Activated CD8-positive, alpha-beta memory T cell treated with anti-CD3 and anti-CD28 coated beads, Interleukin-2, amount 50 U/mL, for 48 hours (primary cell): ENCODE data around the gene SGPL1.

ENCODE experiments used
- DNase-seq: peaks from one replicate; pipeline ENCODE4 v3.0.0-alpha.2; 2020

SGPL1 gene

GRCh38 chr10:70814126-70814525 lies 1.6 kb upstream of the SGPL1 start:
- no peak for DNase-seq

GRCh38 chr10:70816220-70816894 lies 609 bp downstream of the SGPL1 start:
- peak; percentile 77 for DNase-seq

DNA sequence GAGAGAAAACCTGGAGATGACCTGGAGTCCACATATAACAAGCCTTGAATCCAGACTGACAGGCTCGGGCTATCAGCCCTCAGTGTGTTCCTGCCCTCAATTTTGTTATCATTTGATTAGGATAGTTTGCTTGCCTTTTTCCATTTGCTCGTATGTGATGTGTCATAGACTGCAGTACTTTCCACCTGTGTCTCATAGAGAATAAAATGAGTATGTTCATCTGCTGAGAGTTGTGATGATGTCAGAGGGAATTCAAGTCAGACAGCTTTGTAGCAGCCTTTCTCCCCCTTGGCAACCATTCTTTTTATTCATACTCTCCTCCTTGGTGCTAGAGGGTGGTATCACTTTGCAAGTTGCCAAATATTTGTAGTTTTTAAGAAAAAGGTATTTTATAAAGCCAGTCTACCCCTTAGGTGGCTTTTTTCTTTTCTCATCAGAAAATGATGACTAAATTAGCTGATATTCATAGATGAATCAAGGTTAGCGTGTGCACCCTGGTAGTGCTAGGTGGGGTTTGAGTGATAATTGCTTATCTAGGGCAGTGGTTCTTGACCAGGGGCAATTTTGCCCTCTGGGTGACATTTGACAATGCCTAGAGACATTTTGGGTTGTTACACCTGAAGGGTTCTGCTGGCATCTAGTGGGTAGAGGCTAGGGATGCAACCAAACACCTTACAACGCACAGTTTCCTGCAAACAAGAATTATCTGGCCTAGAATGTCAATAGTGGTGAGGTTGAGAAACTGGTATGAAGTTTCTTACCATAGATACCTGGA lies 5.4 kb downstream of the SGPL1 start:
- DNase-seq: no peak

- no peak for DNase-seq
These were observed 6.5 kb downstream of the SGPL1 start for GRCh38 chr10:70822076-70822820.

GRCh38 chr10:70827086-70827757 lies 11.5 kb downstream of the SGPL1 start:
- DNase-seq: no peak

- DNase-seq: no peak
These were observed 13.2 kb downstream of the SGPL1 start for GRCh38 chr10:70828923-70829322.

DNA sequence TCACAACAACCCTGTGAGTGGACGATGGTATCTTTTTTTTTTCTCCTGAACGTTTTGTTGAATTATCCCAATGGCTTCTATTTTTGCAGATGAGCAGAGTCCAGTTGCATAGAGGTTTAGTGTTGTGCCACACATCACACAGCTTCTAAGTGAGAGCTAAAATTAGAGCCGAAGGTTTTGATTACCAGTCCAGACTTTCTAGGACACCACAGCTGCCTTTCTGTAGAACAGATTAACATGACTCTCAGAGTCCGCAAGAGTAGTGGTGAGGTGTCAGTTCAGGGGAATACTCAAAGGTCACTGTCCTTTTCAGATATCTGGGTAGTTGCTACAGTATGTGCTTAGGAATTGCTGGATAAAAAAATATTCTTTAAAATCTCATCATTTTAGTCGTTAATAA lies 13.8 kb downstream of the SGPL1 start:
- no peak for DNase-seq

DNA sequence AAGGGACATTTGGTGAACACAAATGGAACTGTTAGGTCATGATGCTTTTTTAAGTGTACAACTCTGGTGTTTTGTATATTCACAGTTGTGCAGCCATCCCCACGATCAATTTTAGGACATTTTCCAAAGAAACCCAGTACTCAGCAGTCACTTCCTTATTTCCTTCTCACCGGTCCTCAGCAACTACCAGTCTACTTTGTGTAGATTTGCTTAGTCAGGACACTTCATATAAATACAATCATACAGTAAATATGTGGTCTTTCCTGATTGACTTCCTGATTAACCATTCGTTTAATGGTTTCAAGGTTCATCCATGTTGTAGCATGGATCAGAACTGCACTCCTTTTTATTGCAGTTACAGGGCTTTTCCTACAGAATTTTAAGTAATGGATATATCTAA lies 14.4 kb downstream of the SGPL1 start:
- DNase-seq: no peak

GRCh38 chr10:70832221-70832620 lies 16.5 kb downstream of the SGPL1 start:
- DNase-seq: no peak

- no peak for DNase-seq
These were observed 17.2 kb downstream of the SGPL1 start for GRCh38 chr10:70832852-70833528.

DNA sequence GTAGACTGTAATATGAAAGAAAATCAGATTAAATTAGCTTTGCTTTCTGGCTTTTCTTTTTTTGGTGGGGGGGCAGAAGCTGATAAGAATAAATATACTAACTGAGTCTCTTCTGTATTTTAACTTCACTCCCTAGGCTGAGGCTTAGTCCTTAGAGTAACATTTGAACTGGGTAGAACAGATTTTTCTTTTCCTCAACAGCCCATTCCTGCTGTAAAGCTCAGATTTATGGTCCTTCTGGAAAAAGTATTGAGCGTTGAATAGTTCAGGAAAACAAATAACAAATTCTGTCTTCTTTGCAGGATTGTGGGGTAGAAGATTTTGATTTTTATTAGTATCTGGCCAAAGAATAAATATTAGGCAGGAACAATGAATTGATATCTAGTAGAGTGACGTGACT lies 17.9 kb downstream of the SGPL1 start:
- DNase-seq: no peak

- DNase-seq: no peak
These were observed 18.3 kb downstream of the SGPL1 start for GRCh38 chr10:70834021-70834420.

DNA sequence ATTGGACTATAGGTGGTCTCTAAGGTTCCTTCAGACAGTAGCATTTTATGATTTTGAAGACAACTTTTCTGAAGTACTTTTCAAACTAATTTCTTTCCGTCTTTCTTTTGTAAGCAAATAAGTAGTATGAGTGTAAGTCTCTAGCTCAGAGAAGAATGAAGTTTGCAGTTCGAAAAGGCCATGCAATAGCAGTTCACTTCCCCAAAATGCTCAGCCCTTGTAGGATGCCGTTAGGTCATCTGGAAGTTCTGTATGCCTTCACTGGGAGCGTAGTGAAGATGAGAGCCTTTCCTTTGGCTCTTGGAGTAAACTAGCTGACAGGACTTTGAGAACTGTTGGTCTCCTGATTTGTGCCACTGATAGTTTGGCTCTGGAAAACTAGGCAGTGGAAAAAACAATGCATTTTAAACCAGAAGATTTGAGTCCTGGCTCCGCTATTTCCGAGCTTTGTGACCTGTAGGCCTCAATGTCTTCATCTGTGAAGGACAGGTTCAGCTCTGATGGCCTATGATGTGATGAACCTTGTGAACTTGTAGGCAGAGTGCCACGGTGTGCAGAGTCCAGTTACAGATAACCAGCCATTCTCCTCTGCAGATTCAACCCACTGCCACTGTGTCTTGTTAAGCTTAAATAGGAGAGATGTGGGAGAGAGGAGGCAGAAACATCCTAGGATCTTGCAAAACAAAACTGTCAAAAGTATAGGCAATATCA lies 18.8 kb downstream of the SGPL1 start:
- DNase-seq: no peak

- DNase-seq: no peak
These were observed 20.6 kb downstream of the SGPL1 start for GRCh38 chr10:70836319-70836718.

GRCh38 chr10:70837660-70838059 lies 21.9 kb downstream of the SGPL1 start:
- no peak for DNase-seq

GRCh38 chr10:70838270-70838805 lies 22.6 kb downstream of the SGPL1 start:
- no peak for DNase-seq

DNA sequence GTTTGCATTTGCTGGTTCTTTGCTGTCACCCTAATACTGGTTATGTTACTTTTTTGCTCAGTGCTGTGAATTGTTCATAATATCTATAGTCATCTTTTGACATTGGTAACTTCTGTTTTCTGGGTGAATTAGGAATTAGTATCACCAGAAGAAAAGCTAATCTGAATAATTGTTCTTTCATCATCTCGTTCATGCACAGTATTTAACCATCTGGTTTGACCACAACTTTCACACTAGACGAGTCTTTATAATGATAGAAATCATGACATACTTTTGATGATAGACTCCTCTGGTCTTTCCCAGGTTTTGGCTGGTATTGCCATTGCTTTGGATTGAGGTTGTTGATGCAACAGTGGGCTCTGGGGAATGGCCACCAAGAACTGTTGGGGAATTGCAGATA lies 25.1 kb downstream of the SGPL1 start:
- no peak for DNase-seq

DNA sequence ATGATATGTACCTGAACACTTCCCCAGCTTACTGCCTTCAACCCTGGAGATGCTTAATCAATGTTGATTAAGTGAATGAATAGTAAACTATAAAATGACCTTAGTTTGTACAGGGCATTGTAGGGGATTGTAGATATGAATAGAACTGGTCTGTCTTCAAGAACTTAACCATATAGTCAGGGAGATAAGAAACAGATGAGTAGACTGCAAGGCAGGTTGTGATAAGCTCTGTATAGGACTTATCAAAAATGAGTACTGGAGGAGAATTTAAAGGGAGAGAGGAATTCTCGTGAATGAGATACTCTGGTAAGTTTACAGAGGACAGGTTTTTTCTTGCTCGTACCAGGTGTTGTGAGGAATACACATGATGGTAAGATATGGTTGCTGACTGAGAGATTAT lies 27.6 kb downstream of the SGPL1 start:
- no peak for DNase-seq

- DNase-seq: no peak
These were observed 28.2 kb downstream of the SGPL1 start for GRCh38 chr10:70843776-70844489.

DNA sequence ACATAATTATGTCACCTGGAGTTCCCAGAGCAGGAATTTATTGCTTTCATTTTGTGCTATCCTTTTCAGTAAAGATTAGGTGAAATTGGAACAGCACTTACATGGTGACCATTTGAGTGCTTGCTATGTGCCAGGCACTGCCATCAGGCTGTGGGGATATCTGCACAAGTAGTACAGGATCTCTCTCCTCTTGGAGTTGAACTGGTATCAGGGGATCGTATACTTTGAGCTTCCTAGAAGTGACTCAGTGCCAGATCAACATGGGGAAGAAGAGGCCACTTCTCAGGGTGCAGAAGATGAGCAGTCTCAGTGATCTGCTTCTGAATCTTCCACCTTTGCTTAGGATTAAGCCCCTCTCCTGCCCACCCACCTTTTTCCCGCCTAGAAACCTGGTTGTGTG lies 29.5 kb downstream of the SGPL1 start:
- DNase-seq: no peak

DNA sequence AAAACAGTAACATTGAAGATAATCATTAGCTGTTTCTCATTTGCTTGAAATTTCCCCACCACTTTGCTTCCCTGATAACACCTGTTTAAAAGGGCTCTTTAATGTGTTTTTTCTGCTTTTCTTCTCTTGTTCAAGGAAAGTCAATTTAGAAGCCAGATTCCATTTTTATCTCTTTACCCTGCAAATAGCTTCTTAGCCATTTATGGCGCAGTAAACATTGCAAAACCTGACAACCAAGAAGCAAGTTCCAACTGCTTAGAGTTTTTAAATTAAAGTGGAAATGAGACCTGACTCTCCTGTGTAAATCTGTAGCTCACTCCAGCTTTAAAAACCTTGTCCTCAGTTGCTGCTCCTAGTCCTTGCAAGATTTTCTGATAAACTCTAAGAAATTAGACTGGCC lies 30.1 kb downstream of the SGPL1 start:
- DNase-seq: no peak
